Ovary (tissue), 9 donors: Measurements from ENCODE around the gene TBC1D22B. TPM values are rescaled to one million over a fixed set of nuclear protein-coding genes. Genes with fewer than 3 reads are reported as not detected.

ENCODE experiments used
- DNase-seq, 5 donors: peaks; one replicate each; pipeline ENCODE4 v3.0.0-alpha.2; 2019 to 2020
- H3K27ac ChIP-seq, 2 donors: fragments of 200-600 bp; one replicate each; pipeline versions ENCODE4 v1.5.1 to v1.8.0; 2019 to 2022
- H3K27me3 ChIP-seq: fragments of 200-600 bp; one replicate; pipeline ENCODE4 v1.8.0; 2022
- H3K36me3 ChIP-seq: fragments of 200-600 bp; sonication (generic); one replicate; pipeline ENCODE4 v1.5.1; 2019
- H3K4me1 ChIP-seq: one replicate; pipeline ENCODE4 v1.8.1; 2013; ENCODE audit warnings: mild to moderate bottlenecking, moderate library complexity; ENCODE audit not compliant: insufficient read depth
- H3K4me3 ChIP-seq: fragments of 200-600 bp; sonication (generic); one replicate; pipeline ENCODE4 v1.5.1; 2017
- H3K9me3 ChIP-seq, 2 donors: fragments of 200-600 bp in 1 of 2; sonication (generic) in 1 of 2; one replicate each; pipeline versions ENCODE4 v1.5.1 to v1.8.1; 2013 to 2019; ENCODE audit warnings: mild to moderate bottlenecking in 1 of 2, moderate library complexity in 1 of 2
- EP300 ChIP-seq: sonication (generic); formaldehyde crosslinking; IDR thresholded peaks from one replicate; pipeline ENCODE4 v1.6.1; 2017; ENCODE audit warnings: antibody characterized with exemption
- POLR2A ChIP-seq: fragments of 450-650 bp; IDR thresholded peaks from one replicate; pipeline ENCODE4 v1.6.1; 2017; ENCODE audit warnings: antibody characterized with exemption, mild to moderate bottlenecking, moderate library complexity
- whole genome bisulfite sequencing, 3 donors: extraction: QIAGEN DNeasy Blood & Tissue Kit in 1 of 3; methylation state at CpG; one replicate each; pipeline versions ENCODE4 v1.1.5 to v1.1.7; 2013 to 2017; 5-methylcytosine and 5-hydroxymethylcytosine counted together
- intact Hi-C, 4 donors: fragments of 100-400 bp; cut with DNase I; formaldehyde crosslinking; loops; one replicate each; pipeline versions ENCODE4 v1.11.0 to v1.15.1; 2022 to 2023
- polyA plus RNA-seq, 2 donors: library from polyadenylated mRNA; stranded (reverse); fragments of 200-250 nt in 1 of 2; fragments of 350-450 nt in 1 of 2; fragmentation: Illumina TruSeq in 1 of 2; extraction: RNeasy Lipid Tissue Mini Kit (QIAGEN cat#74804) in 1 of 2; gene quantifications; one replicate each; pipeline ENCODE4 v1.2.3, GENCODE V29; 2013 to 2014
- total RNA-seq, 7 donors: library from RNA; depleted of rRNA in 2 of 7; stranded (reverse); fragments of >200 nt in 2 of 7; fragmentation: NEBNext Ultra II Directional in 3 of 7; extraction: Animal tissue kit (Norgen Biotek cat#: 25700) in 3 of 7; gene quantifications; one replicate each; pipeline versions ENCODE4 v1.1.0 to v1.2.4, GENCODE V29; 2016 to 2023
- TF ChIP-seq, protein P1 (sequence below), 3 donors: fragments of 450-650 bp in 2 of 3; fragments of 200-600 bp in 1 of 3; IDR thresholded peaks; one replicate each; pipeline versions ENCODE4 v1.5.1 to v1.8.0; 2016 to 2022; ENCODE audit warnings: antibody characterized with exemption in 3 of 3, mild to moderate bottlenecking in 1 of 3
- donor health status: DM: no; HTN: no; CAD: no; lungs with moderate emphysema.
- donor health status: DM: no; HTN: no; CAD: no.
- donor health status: Bipolar disorder and iron deficiency.
- donor health status: DM: yes; HTN: yes; CAD: no.
- donor health status: DM: no; HTN: no; CAD: no.
- donor health status: DM: yes; HTN: yes; CAD: no.

The TBC1D22B gene
- total and polyA plus RNA-seq, 9 donors, result 7.4 to 17.7 (median 12.8) TPM

- intact Hi-C loops, result no loop called here
- peak in 1 of 5 donors; percentile 34 for DNase-seq
- TF ChIP-seq EP300 (no peak), POLR2A (no peak)
- TF ChIP-seq, protein P1, sequence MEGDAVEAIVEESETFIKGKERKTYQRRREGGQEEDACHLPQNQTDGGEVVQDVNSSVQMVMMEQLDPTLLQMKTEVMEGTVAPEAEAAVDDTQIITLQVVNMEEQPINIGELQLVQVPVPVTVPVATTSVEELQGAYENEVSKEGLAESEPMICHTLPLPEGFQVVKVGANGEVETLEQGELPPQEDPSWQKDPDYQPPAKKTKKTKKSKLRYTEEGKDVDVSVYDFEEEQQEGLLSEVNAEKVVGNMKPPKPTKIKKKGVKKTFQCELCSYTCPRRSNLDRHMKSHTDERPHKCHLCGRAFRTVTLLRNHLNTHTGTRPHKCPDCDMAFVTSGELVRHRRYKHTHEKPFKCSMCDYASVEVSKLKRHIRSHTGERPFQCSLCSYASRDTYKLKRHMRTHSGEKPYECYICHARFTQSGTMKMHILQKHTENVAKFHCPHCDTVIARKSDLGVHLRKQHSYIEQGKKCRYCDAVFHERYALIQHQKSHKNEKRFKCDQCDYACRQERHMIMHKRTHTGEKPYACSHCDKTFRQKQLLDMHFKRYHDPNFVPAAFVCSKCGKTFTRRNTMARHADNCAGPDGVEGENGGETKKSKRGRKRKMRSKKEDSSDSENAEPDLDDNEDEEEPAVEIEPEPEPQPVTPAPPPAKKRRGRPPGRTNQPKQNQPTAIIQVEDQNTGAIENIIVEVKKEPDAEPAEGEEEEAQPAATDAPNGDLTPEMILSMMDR (IDR thresholded peaks at IDR 0.05), result no peak
- H3K27ac ChIP-seq, result peak overlapping the region; percentile 73 to 92
- H3K36me3 ChIP-seq, result no peaks in the 10 kb centered on the region
- no peaks in the 10 kb centered on the region for H3K27me3 ChIP-seq
- H3K9me3 ChIP-seq, result no peaks in the 10 kb centered on the region
- WGBS, 3 donors, result 42 to 45% (median 45%) methylated on average over 5 of the region's 5 CpGs
- H3K4me3 ChIP-seq, result no peak overlapping the region
- peaks cover 19% of the 10 kb centered on the region for H3K4me1 ChIP-seq
These were observed 15.7 kb upstream of the TBC1D22B start for GRCh38 chr6:37241775-37242428.

GRCh38 chr6:37242429-37243052 is 15.0 kb upstream of the TBC1D22B start:
- peaks cover 19% of the 10 kb centered on the region for H3K4me1 ChIP-seq
- no peak overlapping the region for H3K4me3 ChIP-seq
- no peaks in the 10 kb centered on the region for H3K27me3 ChIP-seq
- intact Hi-C loops, result no loop called here
- TF ChIP-seq EP300 (peak; percentile 26), POLR2A (no peak)
- TF ChIP-seq, protein P1 (IDR thresholded peaks at IDR 0.05), result no peak
- H3K36me3 ChIP-seq, result no peaks in the 10 kb centered on the region
- peak in 2 of 5 donors; percentile 60 to 74 for DNase-seq
- peak overlapping the region; percentile 73 to 92 for H3K27ac ChIP-seq
- WGBS, 3 donors, result 78 to 86% (median 86%) methylated on average over 1 of the region's 1 CpG
- no peaks in the 10 kb centered on the region for H3K9me3 ChIP-seq

- no peaks in the 10 kb centered on the region for H3K9me3 ChIP-seq
- H3K27me3 ChIP-seq, result no peaks in the 10 kb centered on the region
- 78 to 83% (median 83%) methylated on average over 8 of the region's 8 CpGs for WGBS, 3 donors
- no peak overlapping the region for H3K4me3 ChIP-seq
- intact Hi-C loops, result no loop called here
- peak overlapping the region; percentile 73 to 92 for H3K27ac ChIP-seq
- TF ChIP-seq, protein P1 (IDR thresholded peaks at IDR 0.05), result no peak
- no peak for TF ChIP-seq POLR2A
- no peak for TF ChIP-seq EP300
- H3K4me1 ChIP-seq, result peaks cover 19% of the 10 kb centered on the region
- no peaks in the 10 kb centered on the region for H3K36me3 ChIP-seq
- no peak for DNase-seq
These were observed 14.3 kb upstream of the TBC1D22B start for GRCh38 chr6:37243131-37243815.

DNA sequence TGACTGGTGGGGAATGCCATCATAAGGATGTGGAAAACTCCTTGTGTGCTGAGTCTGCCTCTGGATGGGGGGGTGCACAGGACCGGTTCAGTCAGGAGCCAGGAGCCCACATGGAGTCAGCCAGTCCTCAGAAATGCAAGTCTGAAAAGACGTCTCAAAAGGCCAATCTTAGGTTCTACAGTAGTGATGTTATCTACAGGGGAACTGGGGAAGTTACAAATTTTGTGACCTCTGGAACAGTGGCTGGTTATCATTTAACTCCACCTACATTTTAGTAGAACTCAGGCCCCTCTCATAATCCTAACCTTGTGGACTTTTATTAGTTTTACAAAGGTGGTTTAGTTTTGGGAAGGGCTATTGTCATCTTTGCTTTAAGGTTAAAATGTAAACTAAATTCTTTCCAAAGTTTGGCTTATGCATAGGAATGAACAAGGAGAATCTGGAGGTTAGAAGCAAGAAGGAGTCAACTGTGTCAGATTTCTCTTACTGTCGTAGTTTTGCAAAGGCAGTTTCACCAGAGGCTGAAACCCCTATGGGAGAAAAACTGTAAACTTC is 13.7 kb upstream of the TBC1D22B start:
- H3K27ac ChIP-seq, result peak overlapping the region; percentile 30 to 92
- H3K36me3 ChIP-seq, result no peaks in the 10 kb centered on the region
- WGBS, 3 donors, result 16 to 28% (median 24%) methylated on average over 3 of the region's 3 CpGs
- intact Hi-C loops, result no loop called here
- no peaks in the 10 kb centered on the region for H3K27me3 ChIP-seq
- no peak overlapping the region for H3K4me3 ChIP-seq
- peak in 2 of 5 donors; percentile 37 to 43 for DNase-seq
- H3K4me1 ChIP-seq, result peaks cover 18% of the 10 kb centered on the region
- H3K9me3 ChIP-seq, result no peaks in the 10 kb centered on the region
- no peak for TF ChIP-seq POLR2A
- TF ChIP-seq, protein P1 (IDR thresholded peaks at IDR 0.05), result no peak
- TF ChIP-seq EP300, result no peak
